Loucy (cell line): ENCODE measurements around the gene TSPAN32.

Experiments
- H2AFZ ChIP-seq: fragments of 200-600 bp; sonication (generic); 2 replicates; pipeline ENCODE4 v1.6.0; 2016; ENCODE audit warnings: antibody characterized with exemption, mild to moderate bottlenecking, low read length, moderate library complexity
- H3F3A ChIP-seq: fragments of 200-600 bp; 2 replicates; pipeline ENCODE4 v1.6.0; 2016; ENCODE audit warnings: antibody characterized with exemption, low read depth, mild to moderate bottlenecking
- H3K27me3 ChIP-seq: fragments of 200-600 bp; sonication (generic); 2 replicates; pipeline ENCODE4 v1.6.1; 2014; ENCODE audit warnings: low read length, mild to moderate bottlenecking; ENCODE audit not compliant: insufficient read depth, poor library complexity, severe bottlenecking
- H3K36me3 ChIP-seq: fragments of 200-600 bp; sonication (generic); 2 replicates; pipeline ENCODE4 v1.6.1; 2016; ENCODE audit warnings: low read length; ENCODE audit not compliant: insufficient read depth
- H3K4me1 ChIP-seq: fragments of 200-600 bp; sonication (generic); 2 replicates; pipeline ENCODE4 v1.5.1; 2014; ENCODE audit warnings: low read length, mild to moderate bottlenecking; ENCODE audit not compliant: insufficient read depth, poor library complexity, severe bottlenecking
- H3K4me2 ChIP-seq: fragments of 200-600 bp; sonication (generic); 2 replicates; pipeline ENCODE4 v1.6.0; 2014; ENCODE audit warnings: antibody characterized with exemption, low read length, low read depth, mild to moderate bottlenecking; ENCODE audit not compliant: poor library complexity, severe bottlenecking
- H3K4me3 ChIP-seq: fragments of 200-600 bp; sonication (generic); 2 replicates; pipeline ENCODE4 v1.5.1; 2014; ENCODE audit warnings: low read length, mild to moderate bottlenecking, mixed read lengths; ENCODE audit not compliant: poor library complexity, severe bottlenecking
- H3K79me2 ChIP-seq: fragments of 200-600 bp; sonication (generic); 2 replicates; pipeline ENCODE4 v1.6.1; 2014; ENCODE audit warnings: low read length; ENCODE audit not compliant: insufficient read depth
- H3K9ac ChIP-seq: fragments of 200-600 bp; sonication (generic); 2 replicates; pipeline ENCODE4 v1.6.0; 2014; ENCODE audit warnings: mild to moderate bottlenecking, low read depth, low read length, moderate library complexity; ENCODE audit not compliant: poor library complexity, severe bottlenecking
- H3K9me2 ChIP-seq: fragments of 200-600 bp; sonication (generic); replicated peaks from 2 replicates; pipeline ENCODE4 v1.6.1; 2016; ENCODE audit warnings: low read depth, low read length, mixed read lengths
- H3K9me3 ChIP-seq: fragments of 200-600 bp; sonication (generic); 2 replicates; pipeline ENCODE4 v1.6.1; 2014; ENCODE audit warnings: mild to moderate bottlenecking, antibody characterized with exemption, low read length, low read depth; ENCODE audit not compliant: insufficient read depth
- H4K20me1 ChIP-seq: fragments of 200-600 bp; sonication (generic); 2 replicates; pipeline ENCODE4 v1.6.0; 2014; ENCODE audit warnings: antibody characterized with exemption, low read length, mild to moderate bottlenecking; ENCODE audit not compliant: insufficient read depth, poor library complexity, severe bottlenecking
- CTCF ChIP-seq: fragments of 200-600 bp; sonication (generic); conservative IDR thresholded peaks from 2 replicates; pipeline ENCODE4 v1.5.1; 2014; ENCODE audit warnings: mild to moderate bottlenecking, antibody characterized with exemption, low read length
- EZH2phosphoT487 ChIP-seq: fragments of 200-600 bp; IDR thresholded peaks from 2 replicates; pipeline ENCODE4 v1.6.1; 2018; ENCODE audit warnings: antibody characterized with exemption, mild to moderate bottlenecking, moderate library complexity, borderline replicate concordance

TSPAN32 gene

GRCh38 chr11:2289350-2289749 is 12.5 kb upstream of the TSPAN32 start:
- Histone ChIP-seq H3K27me3 (no peaks in the 10 kb centered on the region), H3K9me2 (no peaks in the 10 kb centered on the region)
- TF ChIP-seq EZH2phosphoT487: no peak
- TF ChIP-seq CTCF: no peak

DNA sequence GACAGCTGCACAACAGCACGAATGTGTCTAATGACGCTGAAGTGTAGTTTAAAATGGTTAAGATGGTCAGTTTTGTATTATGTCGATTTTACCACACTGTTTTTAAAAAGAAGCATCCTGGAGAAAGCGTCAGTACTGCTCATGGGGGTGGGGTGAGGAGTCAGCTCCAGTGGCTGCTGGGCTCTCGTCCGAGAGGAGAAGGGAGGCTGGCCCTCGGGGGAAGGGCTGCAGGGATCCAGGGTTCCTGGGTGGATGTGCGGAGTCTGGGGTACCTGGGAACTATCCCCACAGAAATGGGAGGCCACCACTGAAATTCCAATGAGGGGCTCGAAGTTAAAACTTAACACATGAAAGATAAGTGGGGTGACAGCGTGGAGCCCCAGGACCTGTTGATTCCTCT is 12.0 kb upstream of the TSPAN32 start:
- H3K9ac ChIP-seq: no peak overlapping the region

More at GRCh38 chr11:2289350-2289749, 12.5 kb upstream of the TSPAN32 start:
- Histone ChIP-seq H3K9me3 (no peaks in the 10 kb centered on the region), H3K4me1 (no peaks in the 10 kb centered on the region), H3F3A (no peaks in the 10 kb centered on the region), H3K4me3 (no peak overlapping the region), H4K20me1 (no peaks in the 10 kb centered on the region), H3K36me3 (no peaks in the 10 kb centered on the region), H3K79me2 (no peaks in the 10 kb centered on the region), H3K9ac (no peak overlapping the region), H3K4me2 (no peak overlapping the region), H2AFZ (no peak overlapping the region)

DNA sequence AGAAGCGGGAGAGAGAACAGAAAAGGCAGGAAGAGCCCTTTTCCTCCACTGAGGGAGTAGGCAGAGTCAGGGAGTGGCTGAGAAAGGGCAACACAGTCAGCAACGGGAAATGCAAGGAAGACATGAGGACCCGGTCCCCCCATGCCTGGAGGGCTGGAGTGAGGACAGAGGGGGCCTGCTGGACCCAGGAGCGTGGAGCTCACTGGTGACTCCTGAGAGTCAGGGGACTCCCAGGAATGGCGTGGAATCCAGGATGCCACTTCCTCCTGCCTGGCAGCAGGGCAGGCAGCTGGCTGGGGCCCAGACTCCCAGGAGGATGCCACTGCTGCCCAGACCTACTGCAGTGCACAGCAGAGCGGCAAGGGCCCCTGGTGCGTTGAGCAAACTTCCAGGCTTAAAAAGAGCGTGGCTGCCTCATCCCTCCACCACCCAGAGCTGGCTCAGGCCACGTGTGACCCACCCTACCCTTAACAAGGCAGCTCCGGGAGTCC is 11.4 kb upstream of the TSPAN32 start:
- Histone ChIP-seq H3K4me2 (no peak overlapping the region), H3K36me3 (no peaks in the 10 kb centered on the region), H3K9me3 (no peaks in the 10 kb centered on the region), H4K20me1 (no peaks in the 10 kb centered on the region), H3K4me3 (no peak overlapping the region), H3K27me3 (no peaks in the 10 kb centered on the region), H3K9me2 (no peaks in the 10 kb centered on the region), H3K79me2 (no peaks in the 10 kb centered on the region), H2AFZ (no peak overlapping the region), H3K4me1 (no peaks in the 10 kb centered on the region), H3F3A (no peaks in the 10 kb centered on the region), H3K9ac (no peak overlapping the region)
- TF ChIP-seq CTCF (no peak), EZH2phosphoT487 (no peak)

More for the DNA sequence above, 12.0 kb upstream of the TSPAN32 start:
- Histone ChIP-seq H3K79me2 (no peaks in the 10 kb centered on the region), H3K27me3 (no peaks in the 10 kb centered on the region), H3K4me3 (no peak overlapping the region), H3K9me2 (no peaks in the 10 kb centered on the region), H2AFZ (no peak overlapping the region), H3F3A (no peaks in the 10 kb centered on the region), H3K36me3 (no peaks in the 10 kb centered on the region), H3K4me1 (no peaks in the 10 kb centered on the region), H4K20me1 (no peaks in the 10 kb centered on the region), H3K4me2 (no peak overlapping the region), H3K9me3 (no peaks in the 10 kb centered on the region)
- TF ChIP-seq EZH2phosphoT487 (no peak), CTCF (no peak)
